Muscle layer of duodenum (tissue), 2 donors: ENCODE results near the gene COL1A2.

Experiments used
- H3K27ac ChIP-seq: one replicate; pipeline ENCODE4 v1.7.0; 2013; ENCODE audit warnings: mild to moderate bottlenecking, low read length
- H3K27me3 ChIP-seq: one replicate; pipeline ENCODE4 v1.7.0; 2013; ENCODE audit warnings: low read depth, mild to moderate bottlenecking, control low read depth, low read length
- H3K36me3 ChIP-seq, 2 donors: one replicate each; pipeline ENCODE4 v1.7.0; 2013; ENCODE audit warnings: low read length in 2 of 2, control low read depth in 1 of 2, mild to moderate bottlenecking in 1 of 2; ENCODE audit not compliant: insufficient read depth in 2 of 2, control insufficient read depth in 1 of 2
- H3K4me1 ChIP-seq, 2 donors: one replicate each; pipeline ENCODE4 v1.7.0; 2013; ENCODE audit warnings: low read length in 2 of 2, mild to moderate bottlenecking in 2 of 2, control low read depth in 1 of 2, moderate library complexity in 1 of 2; ENCODE audit not compliant: insufficient read depth in 2 of 2, control insufficient read depth in 1 of 2
- H3K4me3 ChIP-seq, 2 donors: one replicate each; pipeline ENCODE4 v1.7.0; 2013; ENCODE audit warnings: low read length in 2 of 2, low read depth in 1 of 2, mild to moderate bottlenecking in 1 of 2
- H3K9me3 ChIP-seq, 2 donors: one replicate each; pipeline ENCODE4 v1.7.0; 2013; ENCODE audit warnings: low read length in 2 of 2, control low read depth in 1 of 2, mild to moderate bottlenecking in 1 of 2; ENCODE audit not compliant: control insufficient read depth in 1 of 2
- donor health status: healthy.

COL1A2 gene

GRCh38 chr7:94450044-94450697, 55.5 kb downstream of the COL1A2 start:
- H3K36me3 ChIP-seq, result no peaks in the 10 kb centered on the region
- no peaks in the 10 kb centered on the region for H3K27me3 ChIP-seq
- no peak overlapping the region for H3K27ac ChIP-seq
- peaks cover 0 to 7% of the 10 kb centered on the region in 2 donors for H3K4me1 ChIP-seq
- no peaks in the 10 kb centered on the region for H3K9me3 ChIP-seq
- no peak overlapping the region for H3K4me3 ChIP-seq

- Histone ChIP-seq H3K36me3 (no peaks in the 10 kb centered on the region), H3K9me3 (no peaks in the 10 kb centered on the region), H3K4me3 (no peak overlapping the region), H3K27me3 (no peaks in the 10 kb centered on the region), H3K4me1 (peaks cover 0 to 7% of the 10 kb centered on the region in 2 donors), H3K27ac (no peak overlapping the region)
Measured at GRCh38 chr7:94451187-94451586, 56.5 kb downstream of the COL1A2 start.

- no peaks in the 10 kb centered on the region for H3K27me3 ChIP-seq
- no peak overlapping the region for H3K4me3 ChIP-seq
- H3K9me3 ChIP-seq, result no peaks in the 10 kb centered on the region
- peaks cover 0 to 7% of the 10 kb centered on the region in 2 donors for H3K4me1 ChIP-seq
- H3K27ac ChIP-seq, result no peak overlapping the region
- no peaks in the 10 kb centered on the region for H3K36me3 ChIP-seq
Measured at GRCh38 chr7:94452239-94452638, 57.5 kb downstream of the COL1A2 start.

- no peaks in the 10 kb centered on the region for H3K27me3 ChIP-seq
- peaks cover 0 to 7% of the 10 kb centered on the region in 2 donors for H3K4me1 ChIP-seq
- H3K9me3 ChIP-seq, result no peaks in the 10 kb centered on the region
- H3K27ac ChIP-seq, result no peak overlapping the region
- no peak overlapping the region for H3K4me3 ChIP-seq
- H3K36me3 ChIP-seq, result no peaks in the 10 kb centered on the region
Measured at GRCh38 chr7:94453898-94454297, 59.2 kb downstream of the COL1A2 start.

GRCh38 chr7:94458041-94458440, 63.3 kb downstream of the COL1A2 start:
- H3K4me1 ChIP-seq, result no peaks in the 10 kb centered on the region
- no peaks in the 10 kb centered on the region for H3K36me3 ChIP-seq
- H3K4me3 ChIP-seq, result no peak overlapping the region
- H3K27ac ChIP-seq, result no peak overlapping the region
- no peaks in the 10 kb centered on the region for H3K9me3 ChIP-seq
- no peaks in the 10 kb centered on the region for H3K27me3 ChIP-seq

GRCh38 chr7:94466516-94466915, 71.8 kb downstream of the COL1A2 start:
- Histone ChIP-seq H3K4me1 (no peaks in the 10 kb centered on the region), H3K27ac (no peak overlapping the region), H3K4me3 (no peak overlapping the region), H3K36me3 (no peaks in the 10 kb centered on the region), H3K27me3 (no peaks in the 10 kb centered on the region), H3K9me3 (peaks cover 0 to 1% of the 10 kb centered on the region in 2 donors)

GRCh38 chr7:94471604-94472003, 76.9 kb downstream of the COL1A2 start:
- no peak overlapping the region for H3K4me3 ChIP-seq

GRCh38 chr7:94472608-94473007, 77.9 kb downstream of the COL1A2 start:
- Histone ChIP-seq H3K4me1 (no peaks in the 10 kb centered on the region), H3K27ac (no peak overlapping the region), H3K27me3 (no peaks in the 10 kb centered on the region), H3K36me3 (no peaks in the 10 kb centered on the region), H3K4me3 (no peak overlapping the region), H3K9me3 (peaks cover 0 to 6% of the 10 kb centered on the region in 2 donors)

More at GRCh38 chr7:94471604-94472003, 76.9 kb downstream of the COL1A2 start:
- no peaks in the 10 kb centered on the region for H3K4me1 ChIP-seq
- H3K36me3 ChIP-seq, result no peaks in the 10 kb centered on the region
- peaks cover 0 to 6% of the 10 kb centered on the region in 2 donors for H3K9me3 ChIP-seq
- no peak overlapping the region for H3K27ac ChIP-seq
- no peaks in the 10 kb centered on the region for H3K27me3 ChIP-seq

- no peaks in the 10 kb centered on the region for H3K27me3 ChIP-seq
- no peak overlapping the region for H3K4me3 ChIP-seq
- peaks cover 0 to 6% of the 10 kb centered on the region in 2 donors for H3K9me3 ChIP-seq
- H3K4me1 ChIP-seq, result peaks cover 0 to 2% of the 10 kb centered on the region in 2 donors
- no peak overlapping the region for H3K27ac ChIP-seq
- no peaks in the 10 kb centered on the region for H3K36me3 ChIP-seq
Measured at GRCh38 chr7:94476251-94476840, 81.7 kb downstream of the COL1A2 start.

- no peaks in the 10 kb centered on the region for H3K36me3 ChIP-seq
- H3K27me3 ChIP-seq, result no peaks in the 10 kb centered on the region
- no peak overlapping the region for H3K27ac ChIP-seq
- H3K4me1 ChIP-seq, result peaks cover 0 to 5% of the 10 kb centered on the region in 2 donors
- no peak overlapping the region for H3K4me3 ChIP-seq
- H3K9me3 ChIP-seq, result no peaks in the 10 kb centered on the region
Measured at GRCh38 chr7:94477878-94478277, 83.2 kb downstream of the COL1A2 start.

GRCh38 chr7:94478648-94479214, 84.0 kb downstream of the COL1A2 start:
- Histone ChIP-seq H3K27me3 (no peaks in the 10 kb centered on the region), H3K36me3 (no peaks in the 10 kb centered on the region), H3K9me3 (no peaks in the 10 kb centered on the region), H3K4me1 (peaks cover 0 to 5% of the 10 kb centered on the region in 2 donors), H3K27ac (no peak overlapping the region), H3K4me3 (no peak overlapping the region)
